Stimulated activated naive CD8-positive, alpha-beta T cell treated with anti-CD3 and anti-CD28 coated beads, Interleukin-15, Interleukin-2, amounts not matched to agents 100 ng/mL and 50 ng/mL, for 24 hours (primary cell): ENCODE measurements around the gene RGL4.
"Not testable (repeated sequence)": the region's sequence is repeated elsewhere in the genome, so short reads cannot be mapped to it uniquely, and the experiment has no call there.

ENCODE experiments used
- H3K27ac Mint-ChIP-seq: one replicate; pipeline ENCODE4 v1.8.0; 2021; ENCODE audit warnings: mild to moderate bottlenecking, mixed read lengths
- H3K27me3 Mint-ChIP-seq: one replicate; pipeline ENCODE4 v1.8.0; 2021; ENCODE audit warnings: mixed read lengths
- H3K36me3 Mint-ChIP-seq: one replicate; pipeline ENCODE4 v1.8.0; 2021; ENCODE audit warnings: low read depth, mixed read lengths
- H3K4me1 Mint-ChIP-seq: one replicate; pipeline ENCODE4 v1.8.0; 2021; ENCODE audit warnings: low read depth, mixed read lengths
- H3K4me3 Mint-ChIP-seq: one replicate; pipeline ENCODE4 v1.8.0; 2021; ENCODE audit warnings: mild to moderate bottlenecking, mixed read lengths
- H3K9me3 Mint-ChIP-seq: one replicate; pipeline ENCODE4 v1.8.0; 2021; ENCODE audit warnings: mixed read lengths

RGL4 gene

GRCh38 chr22:23690713-23691112 lies at the start of gene RGL4:
RGL4 (plus strand) TSS chr22:23691013; CDS start chr22:23692031, 1,018 bp downstream.
- Mint-ChIP-seq H3K4me3 (no peak within 1 kb of the TSS), H3K9me3 (no peaks in the 10 kb centered on the region), H3K27ac (no peak within 1 kb of the TSS), H3K36me3 (peaks cover 24% of the 10 kb centered on the region), H3K4me1 (peaks cover 13% of the 10 kb centered on the region), H3K27me3 (no peaks in the 10 kb centered on the region)

GRCh38 chr22:23646526-23646925 lies 44.3 kb upstream of the RGL4 start:
- not testable (repeated sequence) for H3K36me3 Mint-ChIP-seq, H3K27ac Mint-ChIP-seq, H3K9me3 Mint-ChIP-seq, H3K4me3 Mint-ChIP-seq, H3K27me3 Mint-ChIP-seq, H3K4me1 Mint-ChIP-seq

GRCh38 chr22:23649071-23649501 lies 41.7 kb upstream of the RGL4 start:
- H3K27me3 Mint-ChIP-seq = no peaks in the 10 kb centered on the region

GRCh38 chr22:23651676-23652075 lies 39.1 kb upstream of the RGL4 start:
- no peaks in the 10 kb centered on the region for H3K27me3 Mint-ChIP-seq
- H3K36me3 Mint-ChIP-seq = no peaks in the 10 kb centered on the region
- no peak overlapping the region for H3K4me3 Mint-ChIP-seq
- H3K27ac Mint-ChIP-seq = no peak overlapping the region
- no peaks in the 10 kb centered on the region for H3K4me1 Mint-ChIP-seq
- no peaks in the 10 kb centered on the region for H3K9me3 Mint-ChIP-seq

More at GRCh38 chr22:23649071-23649501, 41.7 kb upstream of the RGL4 start:
- no peak overlapping the region for H3K4me3 Mint-ChIP-seq
- H3K9me3 Mint-ChIP-seq = no peaks in the 10 kb centered on the region
- no peaks in the 10 kb centered on the region for H3K4me1 Mint-ChIP-seq
- H3K36me3 Mint-ChIP-seq = no peaks in the 10 kb centered on the region
- H3K27ac Mint-ChIP-seq = no peak overlapping the region

- no peaks in the 10 kb centered on the region for H3K27me3 Mint-ChIP-seq
- H3K27ac Mint-ChIP-seq = no peak overlapping the region
- no peak overlapping the region for H3K4me3 Mint-ChIP-seq
- no peaks in the 10 kb centered on the region for H3K9me3 Mint-ChIP-seq
- no peaks in the 10 kb centered on the region for H3K4me1 Mint-ChIP-seq
- H3K36me3 Mint-ChIP-seq = no peaks in the 10 kb centered on the region
Measured at GRCh38 chr22:23652286-23652685, 38.5 kb upstream of the RGL4 start.

GRCh38 chr22:23652711-23653110 lies 38.1 kb upstream of the RGL4 start:
- Mint-ChIP-seq H3K4me3 (no peak overlapping the region), H3K4me1 (no peaks in the 10 kb centered on the region), H3K27me3 (no peaks in the 10 kb centered on the region), H3K27ac (no peak overlapping the region), H3K9me3 (no peaks in the 10 kb centered on the region), H3K36me3 (no peaks in the 10 kb centered on the region)

GRCh38 chr22:23655891-23656475 lies 34.8 kb upstream of the RGL4 start:
- Mint-ChIP-seq H3K27me3 (no peaks in the 10 kb centered on the region), H3K36me3 (peaks cover 5% of the 10 kb centered on the region), H3K9me3 (no peaks in the 10 kb centered on the region), H3K4me3 (no peak overlapping the region), H3K4me1 (no peaks in the 10 kb centered on the region), H3K27ac (no peak overlapping the region)

GRCh38 chr22:23657727-23658126 lies 33.1 kb upstream of the RGL4 start:
- Mint-ChIP-seq H3K4me1 (no peaks in the 10 kb centered on the region), H3K27me3 (no peaks in the 10 kb centered on the region), H3K9me3 (no peaks in the 10 kb centered on the region), H3K27ac (no peak overlapping the region), H3K4me3 (no peak overlapping the region), H3K36me3 (peaks cover 13% of the 10 kb centered on the region)

GRCh38 chr22:23660381-23660780 lies 30.4 kb upstream of the RGL4 start:
- H3K4me3 Mint-ChIP-seq, H3K27me3 Mint-ChIP-seq, H3K9me3 Mint-ChIP-seq, H3K27ac Mint-ChIP-seq, H3K4me1 Mint-ChIP-seq: not testable (repeated sequence)
- H3K36me3 Mint-ChIP-seq = peaks cover 19% of the 10 kb centered on the region

- H3K9me3 Mint-ChIP-seq = no peaks in the 10 kb centered on the region
- no peak overlapping the region for H3K4me3 Mint-ChIP-seq
- H3K36me3 Mint-ChIP-seq = no peaks in the 10 kb centered on the region
- no peak overlapping the region for H3K27ac Mint-ChIP-seq
- no peaks in the 10 kb centered on the region for H3K4me1 Mint-ChIP-seq
- no peaks in the 10 kb centered on the region for H3K27me3 Mint-ChIP-seq
Measured at GRCh38 chr22:23670378-23671295, 20.2 kb upstream of the RGL4 start.

- H3K9me3 Mint-ChIP-seq, H3K36me3 Mint-ChIP-seq, H3K27ac Mint-ChIP-seq, H3K4me3 Mint-ChIP-seq, H3K4me1 Mint-ChIP-seq, H3K27me3 Mint-ChIP-seq: not testable (repeated sequence)
Measured at GRCh38 chr22:23671387-23671786, 19.4 kb upstream of the RGL4 start.

GRCh38 chr22:23672307-23673049 lies 18.3 kb upstream of the RGL4 start:
- not testable (repeated sequence) for H3K4me3 Mint-ChIP-seq, H3K4me1 Mint-ChIP-seq, H3K27me3 Mint-ChIP-seq, H3K36me3 Mint-ChIP-seq, H3K27ac Mint-ChIP-seq, H3K9me3 Mint-ChIP-seq

GRCh38 chr22:23673050-23673620 lies 17.7 kb upstream of the RGL4 start:
- no peaks in the 10 kb centered on the region for H3K9me3 Mint-ChIP-seq
- no peaks in the 10 kb centered on the region for H3K27me3 Mint-ChIP-seq
- no peaks in the 10 kb centered on the region for H3K4me1 Mint-ChIP-seq
- no peak overlapping the region for H3K27ac Mint-ChIP-seq
- H3K36me3 Mint-ChIP-seq = no peaks in the 10 kb centered on the region
- H3K4me3 Mint-ChIP-seq = no peak overlapping the region

GRCh38 chr22:23673826-23674690 lies 16.8 kb upstream of the RGL4 start:
- H3K36me3 Mint-ChIP-seq = peaks cover 1% of the 10 kb centered on the region
- H3K4me3 Mint-ChIP-seq = no peak overlapping the region
- H3K27ac Mint-ChIP-seq = no peak overlapping the region
- no peaks in the 10 kb centered on the region for H3K9me3 Mint-ChIP-seq
- H3K27me3 Mint-ChIP-seq = no peaks in the 10 kb centered on the region
- H3K4me1 Mint-ChIP-seq = no peaks in the 10 kb centered on the region
